ENCODE measurements around the gene CALHM3. TPM values are rescaled to one million over a fixed set of nuclear protein-coding genes. Genes with fewer than 3 reads are reported as not detected.
"Not testable (repeated sequence)": the region's sequence is repeated elsewhere in the genome, so short reads cannot be mapped to it uniquely, and the experiment has no call there.

Gene CALHM3
- total RNA-seq, 4 donors from 2014 or later = not detected

DNA sequence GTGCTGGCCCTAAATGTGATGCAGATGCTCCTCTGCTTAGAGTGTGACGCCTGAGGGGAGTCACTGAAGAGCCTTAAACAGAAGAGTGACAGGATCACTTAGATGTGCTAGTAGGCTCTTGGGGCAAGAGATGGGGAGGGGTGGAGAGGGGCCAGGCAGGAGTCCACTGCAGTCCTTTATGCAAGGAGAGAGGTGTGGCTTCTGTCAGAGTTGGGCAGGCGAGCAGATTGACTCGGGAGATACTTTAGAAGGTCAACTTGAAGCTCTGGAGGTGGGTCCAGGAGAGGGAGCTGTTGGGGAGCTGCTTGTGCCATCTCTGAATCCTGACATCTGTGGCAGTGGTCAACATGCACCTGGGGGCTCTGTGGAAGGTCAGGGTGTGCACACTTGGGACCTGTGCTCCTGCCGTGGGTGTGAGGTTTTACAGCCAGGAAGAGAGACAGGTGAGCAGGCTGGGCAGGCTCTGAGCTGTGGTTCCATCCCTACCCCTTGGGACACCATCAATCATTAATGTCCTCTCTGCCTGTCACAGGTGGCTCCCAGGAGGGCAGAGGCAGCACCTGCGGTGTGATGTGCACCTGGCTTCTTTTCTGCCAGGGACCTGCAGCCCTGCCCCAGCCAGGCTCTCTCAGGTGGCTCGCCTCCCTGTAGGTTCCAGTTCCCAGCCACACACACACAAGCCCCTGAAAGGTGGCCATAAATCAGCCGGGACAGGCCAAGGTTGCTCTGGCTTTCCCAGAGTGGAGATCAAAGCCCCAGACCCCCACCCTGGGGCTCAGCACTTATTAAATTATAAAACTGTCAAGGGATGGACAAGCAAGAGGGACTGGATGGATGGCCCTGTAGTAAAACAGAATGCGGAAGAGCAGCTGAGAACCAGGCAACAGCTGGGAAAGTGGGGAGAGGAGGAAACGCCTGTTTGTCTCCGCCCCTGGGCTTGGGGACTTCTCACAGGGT, 28.5 kb upstream of the CALHM3 start:
- DNase-seq (ENCODE audit: low spot score) = no peak
- no peak for ATAC-seq (ENCODE audit: low FRiP score)
- TF ChIP-seq, protein P1, sequence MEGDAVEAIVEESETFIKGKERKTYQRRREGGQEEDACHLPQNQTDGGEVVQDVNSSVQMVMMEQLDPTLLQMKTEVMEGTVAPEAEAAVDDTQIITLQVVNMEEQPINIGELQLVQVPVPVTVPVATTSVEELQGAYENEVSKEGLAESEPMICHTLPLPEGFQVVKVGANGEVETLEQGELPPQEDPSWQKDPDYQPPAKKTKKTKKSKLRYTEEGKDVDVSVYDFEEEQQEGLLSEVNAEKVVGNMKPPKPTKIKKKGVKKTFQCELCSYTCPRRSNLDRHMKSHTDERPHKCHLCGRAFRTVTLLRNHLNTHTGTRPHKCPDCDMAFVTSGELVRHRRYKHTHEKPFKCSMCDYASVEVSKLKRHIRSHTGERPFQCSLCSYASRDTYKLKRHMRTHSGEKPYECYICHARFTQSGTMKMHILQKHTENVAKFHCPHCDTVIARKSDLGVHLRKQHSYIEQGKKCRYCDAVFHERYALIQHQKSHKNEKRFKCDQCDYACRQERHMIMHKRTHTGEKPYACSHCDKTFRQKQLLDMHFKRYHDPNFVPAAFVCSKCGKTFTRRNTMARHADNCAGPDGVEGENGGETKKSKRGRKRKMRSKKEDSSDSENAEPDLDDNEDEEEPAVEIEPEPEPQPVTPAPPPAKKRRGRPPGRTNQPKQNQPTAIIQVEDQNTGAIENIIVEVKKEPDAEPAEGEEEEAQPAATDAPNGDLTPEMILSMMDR (IDR thresholded peaks at IDR 0.05) = no peak

DNA sequence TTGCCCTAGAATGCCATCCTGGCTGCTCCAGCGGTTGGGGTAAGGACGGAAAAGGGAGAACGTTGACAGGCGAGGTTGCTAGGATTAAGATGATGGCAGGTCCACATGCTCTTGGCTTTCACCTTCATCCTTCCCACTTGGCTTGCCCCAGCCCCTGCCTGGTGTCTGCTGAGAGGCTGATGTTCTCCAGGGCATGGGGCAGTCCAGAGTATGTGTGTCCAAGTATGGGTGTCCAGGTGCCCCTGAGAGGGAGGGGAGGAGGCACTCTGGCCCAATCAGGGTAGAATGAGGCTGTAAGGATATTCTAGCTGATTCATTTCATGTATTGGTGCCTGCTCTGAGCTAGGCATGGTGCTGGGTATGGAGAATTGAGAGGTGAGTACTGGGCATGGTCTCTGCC, 27.0 kb upstream of the CALHM3 start:
- ATAC-seq (ENCODE audit: low FRiP score) = no peak
- no peak for DNase-seq (ENCODE audit: low spot score)

DNA sequence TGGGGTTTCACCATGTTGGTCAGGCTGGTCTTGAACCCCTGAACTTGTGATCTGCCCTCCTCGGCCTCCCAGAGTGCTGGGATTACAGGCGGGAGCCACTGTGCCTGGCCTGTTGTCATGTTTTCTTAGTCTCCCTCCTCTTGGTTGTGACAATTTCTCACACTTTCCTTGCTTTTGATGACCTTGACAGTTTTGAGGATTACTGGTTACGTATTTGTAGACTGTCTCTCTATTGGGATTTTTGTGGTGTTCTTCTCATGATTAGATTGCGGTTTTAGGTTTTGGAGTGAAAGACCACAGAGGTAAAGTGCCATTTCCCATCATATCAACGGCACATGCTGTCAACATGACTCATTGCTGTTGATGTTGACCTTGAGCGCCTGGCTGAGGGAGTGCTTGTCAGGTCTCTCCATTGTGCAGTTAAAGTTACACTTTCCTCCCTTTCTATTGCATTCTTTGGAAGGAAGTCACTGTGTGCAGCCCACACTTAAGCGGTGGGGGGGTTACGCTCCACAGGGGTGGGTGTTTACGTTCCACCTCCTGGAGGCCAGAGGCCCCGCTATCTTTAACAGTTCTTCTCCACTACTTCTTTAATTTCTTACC, 25.2 kb upstream of the CALHM3 start:
- DNase-seq (ENCODE audit: low spot score) = no peak
- TF ChIP-seq, protein P1 (IDR thresholded peaks at IDR 0.05) = no peak
- ATAC-seq (ENCODE audit: low FRiP score) = peak; percentile 69

More for the DNA sequence above, 27.0 kb upstream of the CALHM3 start:
- TF ChIP-seq, protein P1 (IDR thresholded peaks at IDR 0.05) = no peak

GRCh38 chr10:103503777-103504176, 24.7 kb upstream of the CALHM3 start:
- ATAC-seq (ENCODE audit: low FRiP score); DNase-seq (ENCODE audit: low spot score): not testable (repeated sequence)

DNA sequence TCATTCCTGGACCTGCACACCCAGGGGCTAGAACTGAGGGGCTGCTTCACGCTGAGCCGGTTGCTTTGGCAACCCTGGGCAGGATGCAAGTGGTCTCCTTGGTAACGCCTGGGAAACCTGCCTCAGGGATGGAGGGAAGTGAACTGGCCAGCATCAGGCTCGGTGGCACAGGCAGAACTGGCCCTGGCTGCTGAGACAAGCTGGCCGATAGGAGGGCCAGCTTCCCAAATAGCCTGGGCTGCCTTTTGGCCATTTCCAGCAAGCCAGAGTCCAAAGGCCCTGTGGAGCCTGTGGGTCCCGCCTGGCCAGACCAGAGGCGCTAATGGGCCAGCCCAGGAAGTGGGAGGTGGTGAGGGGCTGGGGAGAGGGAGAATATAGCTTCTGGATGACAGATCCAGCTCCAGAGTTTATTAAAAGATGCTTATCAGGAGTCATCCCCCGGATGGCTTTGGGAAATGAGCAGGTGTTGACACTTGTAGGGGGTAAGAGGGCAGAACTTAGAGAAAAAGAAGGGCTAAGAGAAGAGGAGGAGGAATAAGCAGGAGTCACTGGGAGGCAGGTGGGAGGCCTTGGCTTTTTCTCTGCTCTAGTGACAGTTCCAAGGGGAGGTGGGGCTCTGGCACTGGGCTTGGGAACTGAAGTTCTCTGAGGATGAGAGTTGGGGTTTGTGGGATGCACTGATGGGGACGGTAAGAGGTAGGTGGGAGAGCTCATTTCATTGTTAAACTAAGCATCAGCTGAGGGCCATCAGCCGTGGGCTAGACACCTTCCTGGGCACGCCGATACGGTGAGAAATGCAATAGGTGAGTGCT, 24.0 kb upstream of the CALHM3 start:
- no peak for ATAC-seq (ENCODE audit: low FRiP score)
- TF ChIP-seq, protein P1 (IDR thresholded peaks at IDR 0.05) = no peak
- DNase-seq (ENCODE audit: low spot score) = no peak

DNA sequence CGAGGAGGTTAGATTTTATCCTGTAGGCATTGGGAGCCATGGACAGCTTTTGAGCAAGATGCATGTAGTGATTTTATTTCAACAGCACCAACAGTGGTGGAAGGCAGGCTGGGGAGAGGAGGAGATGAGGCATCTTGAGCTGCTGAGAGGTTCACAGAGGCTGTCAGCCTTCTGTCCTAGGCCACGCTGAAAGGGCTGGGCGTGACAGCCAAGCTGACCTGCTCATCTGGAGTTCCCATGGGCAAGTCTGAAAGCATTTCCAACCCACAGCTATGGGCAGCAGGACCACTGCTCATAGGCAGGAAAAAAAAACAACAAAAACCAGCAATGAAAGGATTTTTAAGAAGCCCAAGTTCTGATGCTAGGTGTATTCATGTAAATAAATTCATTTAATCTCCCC, 22.1 kb upstream of the CALHM3 start:
- peak; percentile 5 for DNase-seq (ENCODE audit: low spot score)
- TF ChIP-seq, protein P1 (IDR thresholded peaks at IDR 0.05) = no peak
- ATAC-seq (ENCODE audit: low FRiP score) = no peak

DNA sequence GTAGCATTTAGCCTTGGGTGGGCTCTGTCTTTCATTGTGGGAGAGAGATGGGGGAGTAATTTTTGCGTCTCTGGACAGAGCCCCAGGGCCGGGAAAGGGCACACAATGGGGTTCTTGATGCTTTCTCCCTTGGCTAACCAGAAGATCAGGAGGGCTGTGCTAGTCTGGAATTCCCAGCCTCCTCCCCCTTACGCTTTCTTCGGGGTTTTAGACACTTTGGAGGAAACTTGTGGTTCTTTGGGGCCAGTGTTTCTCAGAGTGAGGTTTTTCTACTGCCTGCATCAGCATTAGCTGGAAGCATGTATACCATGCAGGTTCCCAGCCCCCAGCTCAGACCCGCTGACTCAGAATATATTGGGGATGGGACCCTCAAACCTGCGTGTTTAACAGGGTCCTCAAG, 21.4 kb upstream of the CALHM3 start:
- no peak for DNase-seq (ENCODE audit: low spot score)
- TF ChIP-seq, protein P1 (IDR thresholded peaks at IDR 0.05) = no peak
- ATAC-seq (ENCODE audit: low FRiP score) = no peak
